GM19035 (cell line): ENCODE measurements around the gene ASTN2.
"Not testable (repeated sequence)": the region's sequence is repeated elsewhere in the genome, so short reads cannot be mapped to it uniquely, and the experiment has no call there.

ENCODE experiments used
- ATAC-seq: cut with Tn5 transposase; IDR thresholded peaks from one replicate; pipeline ENCODE4 v1.9.1; 2021; ENCODE audit not compliant: unreplicated experiment

The ASTN2 gene

DNA sequence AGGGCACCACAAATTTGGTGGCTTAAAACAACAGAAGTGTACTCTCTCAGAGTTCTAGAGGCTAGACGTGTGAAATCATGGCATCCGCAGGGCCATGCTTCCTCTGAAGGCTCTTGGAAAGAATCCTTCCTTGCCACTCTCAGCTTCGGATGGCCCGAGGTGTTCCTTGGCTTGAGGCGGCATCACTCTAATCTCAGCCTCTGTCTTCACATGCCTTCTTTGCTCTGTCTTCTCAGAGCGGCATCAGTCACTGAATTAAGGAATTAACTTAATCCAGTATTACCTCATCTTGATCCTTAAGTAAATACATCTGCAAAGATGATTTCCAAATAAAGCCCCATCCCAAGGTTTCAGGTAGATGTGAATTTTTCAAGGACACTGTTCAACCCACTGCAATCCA is 938.9 kb downstream of the ASTN2 start:
- no peak for ATAC-seq

DNA sequence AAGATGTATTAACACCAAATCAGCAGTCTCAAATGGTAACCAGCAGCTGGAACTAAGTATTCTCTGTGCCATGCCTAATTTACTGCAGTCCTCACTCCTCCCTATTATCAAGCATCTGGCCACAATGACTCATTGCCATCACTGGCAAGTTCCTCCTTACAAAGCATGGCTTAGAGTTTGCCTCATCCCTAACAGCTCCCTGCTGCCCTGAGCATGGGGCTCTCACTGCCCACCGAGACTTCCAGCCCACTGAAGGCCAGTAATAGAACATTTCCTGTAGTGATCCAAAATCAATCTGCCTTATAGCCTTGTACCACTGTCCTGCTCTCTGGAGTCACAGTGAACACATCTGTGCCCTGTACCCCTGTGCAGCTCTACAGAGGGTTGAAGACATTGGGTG is 939.7 kb downstream of the ASTN2 start:
- ATAC-seq: no peak

DNA sequence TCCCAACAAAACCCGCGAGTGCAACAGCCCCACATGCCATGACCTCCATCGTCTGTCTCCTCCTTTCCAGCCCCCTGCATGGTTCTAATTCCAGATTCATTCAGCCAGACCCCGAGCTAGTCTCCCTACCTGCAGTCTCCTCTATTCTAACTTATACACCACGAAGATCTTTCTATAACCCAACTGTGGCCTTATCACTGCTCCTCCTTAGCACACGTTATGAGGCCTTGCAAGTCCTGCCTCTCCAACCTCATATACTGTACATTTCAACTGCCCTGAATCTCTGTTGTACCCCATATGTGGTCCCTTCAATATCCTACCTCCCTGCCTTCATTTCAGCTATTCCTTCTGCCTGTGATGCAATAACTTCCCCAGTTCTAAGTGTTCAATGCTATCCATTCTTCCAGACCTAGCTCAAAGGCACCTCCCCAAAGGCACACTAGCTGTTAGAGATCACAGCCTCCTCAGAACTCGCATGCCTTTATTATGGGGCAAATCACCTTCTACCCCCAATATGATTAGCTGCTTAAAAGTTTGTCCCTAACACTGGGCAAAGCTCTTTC is 942.8 kb downstream of the ASTN2 start:
- ATAC-seq: no peak

DNA sequence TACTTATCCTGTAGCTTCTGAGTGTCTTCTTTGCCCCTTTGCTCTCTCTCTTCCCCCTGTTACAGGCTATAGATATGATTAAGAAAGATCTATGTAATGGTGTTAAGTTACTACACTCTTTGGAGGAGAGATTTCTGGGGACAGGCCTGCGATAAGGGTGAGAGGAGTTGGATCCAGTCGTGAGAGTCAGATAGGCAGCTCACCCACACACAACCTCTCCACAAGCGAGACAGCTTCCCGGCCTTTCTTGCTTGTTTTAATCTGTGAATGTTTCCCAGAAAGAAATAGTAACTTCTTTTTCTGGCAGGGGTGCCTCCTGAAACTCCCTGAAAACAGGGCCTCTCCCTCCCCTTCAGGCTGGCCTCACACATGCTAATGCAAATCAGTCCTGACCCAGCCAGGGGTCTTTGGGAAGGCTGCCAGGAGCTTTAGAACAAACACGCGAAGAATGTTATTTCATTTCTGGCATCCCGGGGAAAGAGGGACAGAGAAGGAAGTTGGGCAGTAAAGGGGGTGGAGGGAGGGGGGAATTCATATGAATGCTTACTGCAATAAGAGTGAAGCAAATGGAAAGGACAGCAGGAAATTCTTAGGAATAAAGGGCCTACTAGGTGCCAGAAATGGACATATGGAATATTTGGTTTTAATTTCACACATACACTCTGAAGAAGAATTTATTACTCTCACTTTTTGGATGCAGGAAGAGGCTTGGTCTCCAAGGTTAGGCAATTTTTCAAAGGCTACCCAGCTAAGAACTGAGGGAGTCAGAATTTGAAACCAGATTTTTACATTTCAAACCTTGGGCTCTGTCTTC is 943.6 kb downstream of the ASTN2 start:
- no peak for ATAC-seq

DNA sequence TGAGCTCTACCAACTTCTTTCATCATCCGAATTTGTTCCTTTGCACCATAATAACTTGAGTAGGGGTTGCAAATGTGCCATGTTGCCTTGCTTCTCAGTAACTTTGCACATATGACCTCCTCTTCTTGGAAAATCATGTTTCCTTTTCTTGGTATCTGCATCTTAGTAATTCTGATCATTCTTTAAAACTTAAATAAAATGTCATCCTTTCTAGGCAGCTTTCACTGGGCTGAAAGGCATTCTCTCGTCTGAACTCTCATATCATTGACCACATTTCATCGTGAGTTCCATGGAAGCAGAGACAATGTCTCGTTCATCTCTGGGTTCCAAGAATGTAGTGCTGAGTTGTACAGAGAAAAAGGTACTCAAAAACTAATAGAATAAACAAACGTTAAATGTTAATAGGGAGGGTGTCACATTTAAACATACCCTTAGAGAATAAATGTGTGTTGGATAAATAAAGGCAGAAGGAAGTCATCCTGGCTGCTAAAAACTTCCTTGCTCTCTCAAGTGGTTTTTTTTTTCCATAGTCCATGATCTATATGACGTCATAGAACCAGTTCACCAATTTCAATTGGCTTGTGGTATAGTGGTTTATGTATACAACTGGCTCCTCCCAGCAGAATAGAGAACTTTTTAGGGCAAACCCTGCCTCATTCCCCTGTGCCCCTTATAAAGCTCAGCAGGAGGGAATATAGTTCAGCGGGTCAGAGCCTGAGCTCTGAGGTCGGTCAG is 945.9 kb downstream of the ASTN2 start:
- no peak for ATAC-seq

DNA sequence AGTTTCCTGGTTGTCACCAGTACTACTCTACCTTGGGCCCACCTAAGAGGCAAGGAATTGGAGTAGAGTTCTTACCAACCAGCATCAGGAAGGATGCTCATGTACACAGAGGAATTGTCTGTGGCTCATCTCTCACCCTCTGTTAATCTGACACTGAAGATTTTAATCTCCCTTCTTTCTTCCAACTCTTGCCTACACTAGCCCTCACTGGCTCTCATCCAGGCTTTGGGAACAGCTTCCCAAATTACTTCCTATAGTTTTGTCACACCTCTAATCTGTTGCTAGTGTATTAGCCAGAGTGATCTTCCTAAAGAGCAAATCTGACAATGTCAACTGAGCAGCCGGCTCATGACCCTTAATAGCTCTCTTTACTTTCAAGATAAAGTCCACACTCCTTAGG is 946.5 kb downstream of the ASTN2 start:
- ATAC-seq: no peak

DNA sequence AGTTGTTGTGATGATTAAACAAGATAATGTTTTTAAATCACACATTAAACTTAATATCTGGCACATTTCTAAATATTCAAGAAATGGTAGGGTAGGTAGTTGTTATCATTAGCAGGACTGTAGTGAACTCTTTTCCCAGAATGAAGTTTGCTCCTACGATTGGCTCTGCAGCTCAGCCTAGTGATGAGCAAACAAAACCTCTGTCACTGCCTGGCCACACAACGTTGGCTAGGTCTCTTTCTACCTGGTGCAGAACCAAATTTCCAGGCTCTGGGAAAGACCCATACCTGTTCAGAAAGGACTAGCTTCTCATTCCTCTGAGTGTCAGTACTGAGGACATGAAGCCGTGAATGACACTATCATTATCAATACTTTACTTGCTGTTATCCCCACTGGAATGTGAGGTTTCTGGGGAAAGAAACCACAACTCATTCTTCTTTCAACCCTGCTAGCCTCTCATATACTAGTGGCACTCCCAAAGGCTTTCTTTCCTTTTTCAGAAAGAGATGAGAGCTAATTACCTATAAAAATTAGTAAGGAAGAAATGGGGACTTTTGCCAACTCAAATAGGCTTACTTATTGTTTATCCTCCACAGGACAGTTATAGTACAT is 947.0 kb downstream of the ASTN2 start:
- no peak for ATAC-seq

DNA sequence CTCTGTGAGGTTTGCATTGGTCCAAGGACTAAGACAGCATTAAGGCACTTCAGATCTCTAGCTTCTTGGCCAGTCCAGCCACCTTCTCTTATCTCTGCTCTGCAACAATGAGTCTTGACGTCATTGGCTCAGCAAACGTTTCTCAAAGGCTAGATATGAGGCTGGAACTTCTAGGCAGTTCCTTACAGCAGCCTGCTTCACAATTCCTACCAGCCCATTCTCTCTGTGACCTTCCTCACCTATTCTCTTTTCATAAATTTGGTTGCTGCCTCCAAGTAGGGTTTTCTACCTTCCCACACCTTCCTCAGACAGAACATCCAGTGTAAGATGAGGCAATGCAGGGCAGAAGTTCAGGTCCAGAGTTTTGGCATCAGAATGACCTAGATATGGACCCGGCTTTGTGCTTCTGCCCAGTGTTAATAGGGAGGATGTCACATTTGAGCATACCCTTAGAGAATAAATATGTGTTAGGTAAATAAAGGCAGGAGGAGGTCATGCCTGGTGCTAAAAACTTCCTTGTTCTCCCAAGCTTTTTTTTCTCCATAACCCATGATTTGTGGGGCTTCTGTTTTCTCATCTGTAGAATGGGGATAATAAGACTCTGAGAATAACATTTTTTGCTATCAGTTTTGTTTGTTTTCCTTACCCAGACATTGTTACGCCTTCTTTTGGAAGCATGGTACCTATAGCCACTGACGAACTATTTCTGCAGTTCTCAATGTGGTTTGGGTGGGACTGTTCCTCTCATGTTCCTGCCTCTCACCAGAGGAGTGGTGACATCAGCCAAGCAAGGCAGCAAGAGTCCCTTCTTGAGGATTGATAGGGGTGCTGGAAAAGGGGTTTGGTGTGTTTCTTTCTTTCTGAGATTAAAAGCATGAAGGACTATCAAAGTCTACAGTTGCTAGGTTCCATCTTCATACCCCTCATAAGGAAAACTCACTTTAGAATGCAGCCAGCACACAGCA is 948.3 kb downstream of the ASTN2 start:
- ATAC-seq: no peak

DNA sequence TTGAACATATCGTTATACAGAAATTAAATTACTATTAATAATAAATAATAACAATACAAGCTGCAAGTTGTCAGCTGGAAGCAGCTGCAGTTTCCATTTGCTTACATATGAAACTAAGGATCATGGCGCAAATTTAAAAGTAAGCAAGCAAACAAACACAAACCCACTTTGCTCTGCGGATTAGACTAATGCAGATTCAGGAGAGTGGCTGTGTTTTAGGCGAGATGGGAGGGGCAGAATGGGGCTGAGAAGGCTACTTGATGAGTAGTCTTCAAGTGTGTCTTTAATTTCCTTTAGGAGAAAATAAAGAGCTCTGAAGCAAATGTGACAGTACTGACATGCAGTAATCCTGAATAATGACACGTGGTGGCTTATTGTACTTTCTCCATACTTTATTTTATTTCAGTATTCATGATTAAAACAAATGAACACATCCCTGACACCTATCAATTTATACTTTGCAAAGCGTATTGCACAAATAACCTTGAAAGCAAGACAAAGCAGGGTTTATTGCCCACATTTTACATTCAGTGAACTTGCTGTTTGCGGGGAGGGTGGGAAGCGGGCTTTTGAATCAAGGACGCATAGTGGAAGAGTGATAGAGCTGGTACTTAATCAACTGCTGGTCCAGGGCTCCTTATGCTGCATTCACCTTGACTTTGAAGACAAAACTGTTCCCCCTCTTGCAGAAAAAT is 949.1 kb downstream of the ASTN2 start:
- no peak for ATAC-seq

DNA sequence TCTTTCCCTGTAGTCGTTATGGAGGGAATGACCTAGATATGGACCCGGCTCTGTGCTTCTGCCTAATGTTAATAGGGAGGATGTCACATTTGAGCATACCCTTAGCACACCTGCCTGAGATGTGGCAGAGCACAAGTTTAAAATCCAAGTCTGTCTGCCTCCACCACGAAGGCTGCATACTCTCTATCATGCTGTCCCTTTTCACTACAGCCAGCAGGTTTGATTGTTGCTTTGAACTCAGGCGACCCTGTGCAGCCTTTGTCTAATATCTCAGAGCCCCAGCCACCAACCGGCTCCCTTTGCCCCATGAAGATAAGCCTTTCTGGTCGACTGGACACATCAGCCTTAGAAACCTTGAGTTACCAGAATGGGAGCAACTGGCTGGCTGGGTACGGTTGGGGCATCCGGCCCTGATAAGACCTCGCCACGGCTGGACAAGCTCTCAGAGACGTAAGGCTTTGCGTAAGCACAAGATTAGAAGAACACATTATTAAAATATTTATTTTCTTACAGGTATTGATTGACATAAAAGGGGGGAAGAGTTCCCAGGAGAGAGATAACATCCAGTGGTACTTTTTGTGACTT is 949.8 kb downstream of the ASTN2 start:
- ATAC-seq: no peak

DNA sequence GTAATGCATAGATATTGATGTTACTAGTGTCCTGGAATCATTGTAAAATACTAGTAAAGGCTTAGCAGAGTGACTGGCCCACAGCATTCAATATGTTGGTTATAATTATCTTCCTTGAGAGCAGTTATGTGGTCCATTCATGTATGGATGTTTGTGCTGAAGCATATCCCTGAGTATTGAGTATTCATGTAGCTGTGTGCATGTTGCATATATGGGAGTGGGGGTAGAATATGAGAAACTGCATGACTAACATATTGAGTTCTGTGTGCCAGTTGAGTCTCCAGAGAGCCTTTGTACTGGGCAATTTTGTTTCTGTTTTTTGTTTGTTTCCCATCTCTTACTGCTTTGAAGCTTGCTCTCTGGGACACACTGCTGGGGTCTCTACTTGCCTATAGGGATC is 950.4 kb downstream of the ASTN2 start:
- no peak for ATAC-seq

DNA sequence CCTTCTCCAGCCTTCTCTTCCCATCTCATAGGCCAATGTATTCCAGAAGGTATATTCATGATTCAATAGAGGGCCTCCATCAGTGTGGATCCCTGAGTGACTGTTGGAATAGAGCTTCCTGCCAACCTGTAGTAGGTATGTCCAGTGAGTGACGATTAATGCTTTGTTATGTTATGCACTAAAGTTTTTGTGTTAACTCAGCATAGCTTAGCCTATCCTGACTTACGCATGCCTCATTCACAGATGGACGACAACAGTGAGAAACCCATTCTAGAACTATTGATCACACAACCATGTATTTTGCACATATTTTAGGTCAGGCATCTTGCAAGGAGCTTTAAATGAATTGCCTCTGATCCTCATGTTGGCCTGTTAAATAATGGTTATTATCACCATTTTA is 953.2 kb downstream of the ASTN2 start:
- ATAC-seq: no peak

DNA sequence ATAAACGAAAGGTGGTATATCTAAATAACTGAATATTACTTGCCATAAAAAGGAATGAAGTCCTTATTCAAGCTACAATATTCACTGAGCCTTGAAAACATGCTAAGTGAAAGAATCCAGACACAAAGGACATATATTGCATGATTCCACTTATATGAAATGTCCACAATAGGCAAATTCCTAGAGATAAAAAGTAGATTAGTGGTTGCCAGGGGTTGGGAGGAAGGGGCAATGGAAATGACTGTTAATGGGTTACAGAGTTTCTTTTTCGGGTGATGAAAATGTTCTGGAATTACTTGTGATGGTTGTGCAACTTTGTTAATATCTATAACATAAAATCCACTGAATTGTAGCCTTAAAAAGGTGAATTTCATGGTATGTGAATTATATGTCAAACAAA is 954.8 kb downstream of the ASTN2 start:
- ATAC-seq: no peak

DNA sequence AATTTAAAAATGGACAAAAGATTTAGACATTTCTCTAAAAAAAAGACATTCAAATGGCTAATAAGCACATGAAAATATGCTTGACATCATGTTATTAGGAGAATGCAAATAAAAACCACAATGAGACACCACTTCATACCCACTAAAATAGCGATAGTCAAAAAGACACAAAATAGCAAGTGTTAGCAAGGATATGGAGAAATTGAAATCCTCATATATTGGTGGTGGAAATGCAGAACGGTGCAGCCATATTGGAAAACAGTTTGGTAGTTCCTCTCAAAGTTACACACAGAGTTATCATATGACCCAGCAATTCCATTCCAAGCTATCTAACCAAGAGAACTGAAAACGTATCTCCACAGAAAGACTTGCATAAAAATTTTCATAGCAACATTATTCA is 955.3 kb downstream of the ASTN2 start:
- ATAC-seq: no peak

DNA sequence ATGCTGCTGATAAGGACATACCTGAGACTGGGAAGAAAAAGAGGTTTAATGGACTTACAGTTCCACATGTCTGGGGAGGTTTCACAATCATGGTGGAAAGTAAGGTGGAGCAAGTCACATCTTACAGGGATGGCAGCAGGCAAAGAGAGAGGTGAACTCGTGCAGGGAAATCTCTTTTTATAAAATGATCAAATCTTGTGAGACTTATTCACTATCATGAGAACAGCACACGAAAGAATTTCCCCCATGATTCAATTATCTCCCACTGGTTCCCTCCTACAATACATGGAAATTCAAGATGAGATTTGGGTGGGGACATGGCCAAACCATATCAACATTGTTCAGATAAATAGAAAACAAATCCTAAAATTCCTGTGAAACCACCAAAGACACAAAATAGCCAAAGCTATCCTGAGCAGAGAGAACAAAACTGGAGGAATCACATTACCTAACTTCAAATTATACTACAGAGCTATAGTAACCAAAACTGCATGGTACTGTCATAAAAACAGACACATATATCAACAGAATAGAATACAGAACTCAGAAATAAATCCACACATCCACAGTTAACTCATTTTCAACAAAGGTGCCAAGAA is 958.3 kb downstream of the ASTN2 start:
- ATAC-seq: no peak

DNA sequence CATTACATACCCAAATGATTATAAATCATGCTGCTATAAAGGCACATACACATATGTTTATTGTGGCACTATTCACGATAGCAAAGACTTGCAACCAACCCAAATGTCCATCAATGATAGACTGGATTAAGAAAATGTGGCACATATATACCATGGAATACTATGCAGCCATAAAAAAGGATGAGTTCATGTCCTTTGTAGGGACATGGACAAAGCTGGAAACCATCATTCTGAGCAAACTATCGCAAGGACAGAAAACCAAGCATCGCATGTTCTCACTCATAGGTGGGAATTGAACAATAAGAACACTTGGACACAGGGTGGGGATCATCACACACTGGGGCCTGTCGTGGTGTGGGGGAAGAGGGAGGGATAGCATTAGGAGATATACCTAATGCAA is 960.3 kb downstream of the ASTN2 start:
- not testable (repeated sequence) for ATAC-seq

DNA sequence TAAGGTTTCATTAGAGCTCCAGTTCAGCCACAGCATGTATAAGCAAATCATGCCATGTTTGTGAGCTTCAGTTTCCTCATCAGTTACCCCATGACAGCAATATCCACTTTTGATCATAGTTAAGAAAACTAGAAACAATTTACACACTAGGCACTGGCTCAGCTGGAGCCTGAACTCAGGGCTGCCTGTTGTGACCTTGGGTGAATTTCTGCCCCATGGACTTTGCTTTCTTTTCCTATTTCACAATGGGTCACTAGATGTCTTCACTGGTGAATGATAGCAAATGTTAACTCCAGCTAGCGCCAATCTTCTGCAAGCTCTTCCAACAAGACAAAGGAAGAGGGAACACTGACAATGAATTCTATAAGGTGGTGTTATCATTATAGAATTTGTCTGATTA is 961.1 kb downstream of the ASTN2 start:
- no peak for ATAC-seq

DNA sequence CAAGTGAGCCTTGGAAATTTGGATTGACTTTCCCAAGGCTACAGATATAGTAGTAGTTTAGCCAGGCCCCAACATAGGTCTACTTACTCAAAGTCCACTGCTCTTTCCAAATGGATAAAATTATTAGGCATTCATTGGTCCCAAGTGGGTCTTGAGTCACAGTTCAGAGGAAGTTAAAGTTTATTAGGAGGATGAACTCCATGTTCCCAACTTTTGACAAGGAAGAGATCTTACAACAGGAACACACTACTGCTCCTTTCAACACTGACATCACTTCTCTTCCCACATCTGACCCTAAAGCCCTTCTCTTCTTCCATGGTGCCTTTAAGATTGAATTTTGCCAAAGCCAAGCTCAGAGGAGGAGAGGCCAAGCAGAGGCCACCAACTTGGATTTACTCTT is 962.2 kb downstream of the ASTN2 start:
- no peak for ATAC-seq

DNA sequence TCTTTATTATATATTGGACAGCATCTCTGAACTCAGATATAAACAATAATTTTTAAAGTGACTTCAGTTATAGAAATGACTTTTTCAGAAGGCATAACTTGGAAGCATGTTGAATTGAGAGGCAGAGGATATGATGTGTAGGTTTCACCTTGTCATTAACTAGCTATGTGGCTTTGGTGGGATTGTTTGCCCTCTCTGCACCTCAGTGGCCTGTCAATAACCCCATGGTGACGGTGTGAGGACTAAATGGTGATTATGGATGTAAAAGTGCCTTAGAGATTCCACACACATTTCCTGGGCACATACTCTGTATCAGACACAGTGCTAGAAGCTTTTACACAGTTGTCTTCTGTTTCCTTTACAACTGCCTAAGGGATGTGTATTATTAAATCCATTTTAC is 962.6 kb downstream of the ASTN2 start:
- no peak for ATAC-seq
